Measurements from ENCODE around the gene PPM1H.

GRCh38 chr12:62947364-62947763 lies 12.4 kb upstream of the PPM1H start:
- TF ChIP-seq CHD1 (IDR thresholded peaks at IDR 0.05; ENCODE audit: low read depth, low read length), result no peak
- TF ChIP-seq ZNF274 (IDR thresholded peaks at IDR 0.05; ENCODE audit: borderline replicate concordance, extremely low read depth, low read length), result no peak
- no peak for TF ChIP-seq NANOG (IDR thresholded peaks at IDR 0.05; ENCODE audit: insufficient read depth, low read depth, low read length, poor library complexity, severe bottlenecking)
- no peak for TF ChIP-seq POLR2AphosphoS5 (IDR thresholded peaks at IDR 0.05; ENCODE audit: low read depth, low read length)
- TF ChIP-seq EZH2 (IDR thresholded peaks at IDR 0.05; ENCODE audit: low read depth, low read length, severe bottlenecking), result no peak
- no peak for TF ChIP-seq GABPA (IDR thresholded peaks at IDR 0.05; ENCODE audit: borderline replicate concordance, insufficient read depth, low read length)
- TF ChIP-seq CTCF (IDR thresholded peaks at IDR 0.05; ENCODE audit: control extremely low read depth in 1 of 3, insufficient read depth in 1 of 3, low read depth in 1 of 3, low read length in 3 of 3), result no peak
- TF ChIP-seq SIRT6 (IDR thresholded peaks at IDR 0.05; ENCODE audit: low read length), result no peak
- no peak for TF ChIP-seq BRCA1 (IDR thresholded peaks at IDR 0.05; ENCODE audit: low read depth, low read length)
- no peak for TF ChIP-seq POLR2A (IDR thresholded peaks at IDR 0.05; ENCODE audit: control extremely low read depth in 1 of 2, low read depth in 2 of 2, low read length in 2 of 2)
